HG03139 (cell line): ENCODE measurements around the gene LSM4.

Experiments used
- ATAC-seq: cut with Tn5 transposase; IDR thresholded peaks from one replicate; pipeline ENCODE4 v1.9.1; 2021; ENCODE audit not compliant: unreplicated experiment

The LSM4 gene

DNA sequence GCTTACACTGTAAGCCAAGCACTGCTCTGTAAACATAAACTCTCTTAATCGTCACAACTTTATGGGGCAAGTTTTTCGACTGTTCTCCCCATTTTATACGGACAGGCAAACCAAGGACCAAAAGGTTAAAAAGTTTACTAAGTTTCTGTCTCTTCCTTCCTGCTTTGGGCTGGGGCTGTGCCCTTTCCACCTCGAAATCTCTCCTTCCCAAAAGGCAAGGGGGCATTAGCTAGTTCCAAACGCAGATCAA lies 43.7 kb downstream of the LSM4 start:
- no peak for ATAC-seq

DNA sequence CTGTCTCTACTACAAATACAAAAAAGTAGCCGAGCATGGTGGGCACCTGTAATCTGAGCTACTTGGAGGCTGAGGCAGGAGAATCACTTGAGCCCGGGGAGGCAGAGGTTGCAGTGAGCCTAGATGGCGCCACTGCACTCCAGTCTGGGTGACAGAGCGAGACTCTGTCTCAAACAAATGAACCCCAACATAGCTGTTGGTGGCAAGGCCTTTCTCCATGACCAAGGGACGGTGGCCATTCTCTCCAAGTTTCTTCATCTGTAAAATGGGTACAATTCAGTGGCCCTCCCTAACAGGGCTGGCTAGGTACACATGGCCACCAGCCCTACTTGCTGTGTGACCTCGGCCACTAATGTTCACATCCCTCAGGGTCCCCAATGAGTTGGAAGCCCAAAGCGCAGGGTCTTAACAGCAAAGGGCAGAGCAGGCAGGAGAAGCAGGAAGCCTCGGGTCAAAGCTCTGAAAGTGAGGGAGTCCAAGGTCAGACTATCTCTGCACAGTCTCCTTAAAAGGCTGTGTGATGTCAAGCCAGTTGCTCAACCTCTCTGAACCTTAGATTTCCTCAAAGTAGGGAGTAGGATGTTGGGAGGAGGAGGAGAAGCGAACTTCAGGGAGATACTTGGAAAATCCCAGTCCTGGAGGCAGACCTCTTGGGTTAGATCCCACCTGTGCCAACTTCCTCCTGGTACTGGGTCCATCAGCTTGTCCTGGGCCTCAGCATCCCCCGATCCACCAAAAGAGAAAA lies 44.2 kb downstream of the LSM4 start:
- ATAC-seq = no peak

DNA sequence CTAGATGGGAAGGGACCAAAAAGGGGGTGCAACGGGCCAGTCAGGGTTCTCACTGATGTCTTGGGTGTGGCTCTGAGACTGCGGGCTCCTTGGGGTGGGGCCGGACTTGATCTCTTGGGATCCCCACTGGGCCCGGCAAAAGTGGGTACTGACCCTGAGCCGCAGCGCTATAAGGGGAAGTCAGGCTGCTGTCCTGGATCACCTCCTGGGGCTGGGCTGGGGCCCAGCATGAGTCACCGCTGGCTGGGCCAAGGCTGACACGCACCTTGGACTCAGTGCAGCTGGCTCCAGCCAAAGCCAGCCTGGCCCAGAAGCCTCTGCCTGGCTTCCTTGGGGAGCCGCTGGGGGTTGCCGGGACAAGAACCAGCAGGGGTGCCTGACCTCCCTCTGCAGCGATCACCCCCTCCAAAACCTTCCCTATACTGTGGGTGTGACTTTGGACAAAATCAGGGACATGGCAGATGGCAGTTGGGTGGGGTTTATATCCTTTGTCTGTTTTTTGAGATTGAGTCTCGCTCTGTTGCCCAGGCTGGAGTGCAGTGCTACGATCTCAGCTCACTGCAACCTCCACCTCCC lies 48.0 kb downstream of the LSM4 start:
- no peak for ATAC-seq

DNA sequence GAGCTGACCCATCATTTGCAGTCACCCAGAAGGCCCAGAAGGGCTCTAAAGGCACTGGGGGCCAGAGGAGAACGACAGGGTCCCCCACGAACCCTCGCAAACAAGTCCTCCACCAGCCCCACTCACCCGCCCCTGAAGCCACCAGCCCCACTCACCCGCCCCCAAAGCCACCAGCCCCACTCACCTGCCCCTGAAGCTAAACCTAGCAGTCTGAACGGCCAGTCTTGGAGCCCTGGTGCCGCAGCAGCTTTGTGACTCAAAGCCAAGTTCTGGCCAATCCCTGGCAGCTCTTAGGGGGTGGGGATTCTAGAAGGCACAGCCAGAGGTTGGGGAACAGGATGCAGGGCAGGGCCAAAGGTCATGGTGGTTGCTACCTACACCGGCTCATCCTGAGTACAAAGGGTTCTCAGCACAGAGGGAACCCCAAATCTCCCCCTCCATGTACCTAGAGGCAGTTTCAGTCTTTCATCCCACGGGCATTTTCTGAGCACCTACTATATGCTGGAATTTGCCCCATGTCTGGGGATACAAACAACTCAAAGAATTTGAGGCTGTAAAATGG lies 48.6 kb downstream of the LSM4 start, which contains the start of gene IQCN:
Gene IQCN, minus strand, starts transcription at position 234 of the 562 bp plus-strand sequence. CDS start 4,974 bp downstream, outside the sequence.
- no peak for ATAC-seq

DNA sequence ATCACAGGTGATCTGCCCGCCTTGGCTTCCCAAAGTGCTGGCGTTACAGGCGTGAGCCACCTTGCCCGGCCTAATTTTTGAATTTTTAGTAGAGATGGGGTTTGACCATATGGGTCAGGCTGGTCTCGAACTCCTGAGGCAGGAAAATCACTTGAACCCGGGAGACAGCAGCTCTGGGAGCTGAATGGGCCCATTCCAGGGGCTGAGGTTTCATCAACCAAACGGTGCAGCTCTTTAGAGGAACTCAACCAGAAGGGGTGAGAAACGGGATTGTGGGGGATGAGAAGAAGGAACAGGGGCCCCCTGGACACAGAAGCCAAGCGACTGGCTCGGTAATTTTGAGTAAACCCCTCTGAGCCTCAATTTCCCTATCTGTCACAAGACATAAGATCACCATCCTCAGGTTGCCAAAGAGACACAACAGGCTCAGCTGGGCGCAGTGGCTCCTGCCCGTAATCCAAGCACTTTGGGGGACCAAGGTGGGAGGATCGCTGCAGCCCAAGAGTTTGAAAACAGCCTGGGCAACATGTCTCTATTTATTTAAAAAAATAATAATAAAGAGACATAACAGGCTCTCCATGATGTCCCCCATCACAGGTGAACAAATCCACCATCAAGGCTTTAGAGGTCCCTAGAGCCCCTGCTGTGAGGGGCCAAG lies 49.2 kb downstream of the LSM4 start:
- no peak for ATAC-seq

DNA sequence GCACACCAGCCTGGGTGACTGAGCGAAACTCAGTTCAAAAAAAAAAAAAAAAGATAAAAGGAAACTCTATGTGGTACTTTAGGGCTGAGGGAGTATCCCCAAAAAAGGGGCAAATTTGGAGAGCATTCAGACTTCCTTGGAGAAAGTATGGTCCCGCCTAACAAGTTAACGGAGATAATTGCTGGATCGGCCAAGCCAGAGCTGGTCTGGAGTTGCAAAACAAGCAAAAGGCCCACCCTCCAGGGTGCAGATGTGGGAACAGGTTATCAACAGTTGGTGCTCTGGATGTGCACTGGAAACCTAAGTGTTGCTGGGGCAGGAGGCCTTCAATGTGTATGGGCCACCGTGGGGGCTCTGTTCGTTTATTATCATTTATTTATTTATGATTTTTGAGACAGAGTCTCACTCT lies 51.4 kb downstream of the LSM4 start:
- ATAC-seq = no peak

DNA sequence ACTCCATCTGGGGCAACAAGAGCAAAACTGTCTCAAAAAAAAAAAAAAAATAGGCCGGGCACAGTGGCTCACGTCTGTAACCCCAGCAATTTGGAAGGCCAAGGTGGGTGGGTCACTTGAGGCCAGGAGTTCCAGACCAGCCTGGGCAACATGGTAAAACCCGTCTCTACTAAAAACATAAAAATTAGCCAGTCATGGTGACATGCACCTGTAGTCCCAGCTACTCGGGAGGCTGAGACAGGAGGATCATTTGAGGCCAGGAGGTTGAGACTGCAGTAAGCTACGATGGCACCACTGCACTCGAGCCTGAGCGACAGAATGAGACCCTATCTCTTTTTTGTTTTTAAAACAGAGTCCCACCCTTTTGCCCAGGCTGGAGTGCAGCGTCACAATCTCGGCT lies 52.5 kb downstream of the LSM4 start:
- no peak for ATAC-seq

DNA sequence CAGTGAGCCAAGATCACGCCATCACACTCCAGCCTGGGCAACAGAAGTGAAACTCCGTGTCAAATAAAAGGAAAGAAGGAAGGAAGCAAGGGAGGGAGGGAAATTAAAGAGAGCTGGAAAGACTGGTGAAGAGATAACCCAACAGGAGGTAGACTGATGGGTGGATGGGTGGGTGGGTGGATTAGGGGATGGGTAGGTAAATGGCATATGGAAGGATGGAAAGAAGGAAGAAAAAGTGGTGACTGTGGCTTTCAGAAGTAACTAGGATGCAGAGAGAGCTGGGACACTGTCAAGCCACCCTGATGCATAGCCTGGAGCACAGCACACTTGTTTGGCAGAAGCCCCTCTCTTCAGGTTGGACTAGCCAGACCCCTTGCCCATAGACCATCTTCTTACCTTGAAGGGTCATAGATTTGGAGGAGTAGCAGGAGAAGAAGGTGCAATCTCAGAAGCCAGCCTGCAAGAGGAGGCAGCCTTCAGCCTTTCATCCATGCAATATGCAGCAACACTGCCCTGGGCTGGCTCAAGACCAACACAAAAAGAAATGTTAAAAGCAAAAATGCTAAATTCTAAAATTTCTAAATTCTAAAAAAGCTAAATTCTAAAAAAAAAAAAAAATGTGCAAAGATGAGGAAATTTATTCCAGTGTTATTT lies 53.7 kb downstream of the LSM4 start:
- ATAC-seq = no peak

DNA sequence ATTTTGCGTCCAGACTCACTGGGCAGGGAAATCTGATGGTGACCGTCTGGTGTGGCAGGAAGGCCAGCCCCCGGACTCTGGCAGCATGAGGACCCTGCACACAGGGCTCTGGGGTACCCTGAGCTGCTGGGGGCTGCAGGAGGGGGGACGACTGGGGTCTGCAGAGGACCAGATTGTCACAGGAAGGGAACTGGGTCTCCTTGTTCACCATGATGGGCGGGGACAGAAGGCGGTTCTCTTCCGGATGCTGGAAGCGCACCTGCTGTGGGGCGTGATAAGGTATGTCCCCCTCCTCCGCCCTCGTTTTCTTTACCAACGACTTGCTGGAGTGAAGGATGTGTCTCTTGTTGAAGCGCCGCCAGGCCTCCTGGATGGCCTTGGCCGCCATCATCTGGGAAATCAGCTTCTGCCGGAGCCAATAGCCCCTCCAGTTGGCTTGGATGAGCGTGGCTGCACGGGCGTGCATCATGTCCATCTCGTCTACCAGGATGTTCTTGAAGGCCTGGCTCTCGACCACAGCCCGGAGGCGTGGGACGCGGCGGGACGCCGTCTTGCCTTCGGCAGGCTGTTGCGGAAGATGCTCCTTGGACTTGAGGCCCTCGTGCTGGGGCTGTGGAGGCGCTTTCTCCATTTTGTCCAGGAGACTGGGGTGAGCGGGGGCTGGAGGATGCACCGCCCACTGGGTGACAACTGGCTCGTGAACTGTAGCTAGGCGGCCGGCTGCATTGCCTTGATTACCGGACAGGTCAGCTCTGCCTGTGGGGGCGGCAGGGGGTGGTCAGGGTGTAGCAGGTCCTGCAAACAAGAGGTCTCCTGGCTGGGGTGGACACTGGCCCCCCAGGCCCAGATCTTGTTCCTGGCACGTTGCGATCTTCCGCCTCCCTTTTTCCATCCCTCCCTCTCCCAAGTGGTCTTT lies 55.8 kb downstream of the LSM4 start:
- ATAC-seq = no peak

DNA sequence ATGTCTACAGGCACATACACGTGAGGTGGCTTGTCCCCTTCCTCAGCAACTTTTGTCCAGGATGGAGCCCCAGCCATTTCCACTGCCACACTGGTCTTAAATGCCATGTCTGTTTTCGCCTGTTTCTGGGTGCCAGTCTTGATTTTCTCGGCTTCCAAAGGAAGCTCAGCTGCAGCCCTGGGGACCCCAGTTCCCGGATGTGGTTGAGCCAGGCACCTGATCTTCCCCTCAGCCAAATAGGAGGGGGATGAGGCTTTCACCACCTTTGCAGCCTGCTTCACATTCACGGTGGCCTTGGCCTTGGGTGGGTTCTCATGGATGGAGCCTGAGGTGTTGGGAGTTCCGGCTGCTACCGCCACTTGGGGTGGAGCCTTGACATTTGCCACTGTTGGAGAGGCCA lies 57.3 kb downstream of the LSM4 start:
- no peak for ATAC-seq

DNA sequence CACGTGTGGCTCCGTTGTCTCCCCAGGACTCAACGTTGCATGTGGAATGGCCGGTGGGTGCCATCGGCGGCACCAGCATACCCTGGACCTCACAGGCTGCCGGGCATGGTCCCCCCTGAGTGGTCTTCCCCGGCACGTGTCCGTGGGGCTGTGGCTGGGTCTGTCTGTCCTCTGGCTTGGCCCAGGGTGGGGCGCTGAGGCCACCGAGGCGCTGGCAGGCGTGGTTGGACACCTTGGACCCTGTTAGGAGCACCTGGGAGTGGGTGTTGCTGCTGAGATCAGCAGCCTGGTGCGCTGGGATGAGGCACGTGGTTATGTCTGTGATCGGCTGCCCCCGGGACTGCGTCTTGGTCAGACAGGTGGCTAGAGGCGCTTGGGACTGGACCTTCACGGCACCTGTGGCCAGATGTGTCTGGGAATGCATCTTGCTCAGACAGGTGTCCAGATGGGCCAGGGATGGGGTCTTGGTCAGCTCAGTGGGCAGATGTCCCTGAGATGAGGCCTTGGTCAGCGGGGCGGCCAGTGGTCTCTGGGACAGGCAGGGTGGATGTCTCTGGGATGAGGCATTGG lies 57.8 kb downstream of the LSM4 start:
- no peak for ATAC-seq

DNA sequence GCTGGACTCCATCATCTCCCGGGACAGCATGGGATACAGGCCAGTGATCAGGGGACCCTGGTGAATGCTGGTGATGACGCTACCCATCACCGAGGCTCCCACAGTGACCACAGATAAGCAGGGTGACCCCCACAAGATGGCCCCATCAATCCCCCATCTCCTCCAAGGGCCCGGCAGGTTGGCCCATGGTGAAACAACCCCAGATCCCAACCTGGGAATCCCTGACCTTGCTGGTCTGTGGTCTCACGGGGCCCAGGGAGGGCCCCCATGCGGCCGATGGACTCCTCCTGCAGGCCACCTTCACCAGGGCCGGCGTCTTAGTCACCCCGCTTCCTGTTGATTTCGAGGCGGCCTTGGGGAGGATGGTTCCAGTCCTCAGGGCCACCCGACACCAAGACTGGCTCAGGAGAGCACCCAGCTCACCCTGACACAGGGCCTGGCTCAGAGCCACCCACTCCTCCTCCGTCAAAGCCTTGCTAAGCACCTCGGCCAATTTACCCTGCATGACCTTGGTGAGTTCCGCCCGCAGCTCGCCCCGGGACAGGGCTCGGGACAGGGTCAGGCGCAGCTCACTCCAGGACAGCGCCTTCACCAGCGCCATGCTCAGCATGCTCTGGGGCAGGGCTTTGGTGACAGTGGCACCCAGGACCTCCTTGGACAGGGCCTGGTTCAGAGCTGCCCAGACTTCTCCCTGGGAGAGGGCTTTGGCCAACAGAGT lies 58.6 kb downstream of the LSM4 start:
- ATAC-seq = no peak

DNA sequence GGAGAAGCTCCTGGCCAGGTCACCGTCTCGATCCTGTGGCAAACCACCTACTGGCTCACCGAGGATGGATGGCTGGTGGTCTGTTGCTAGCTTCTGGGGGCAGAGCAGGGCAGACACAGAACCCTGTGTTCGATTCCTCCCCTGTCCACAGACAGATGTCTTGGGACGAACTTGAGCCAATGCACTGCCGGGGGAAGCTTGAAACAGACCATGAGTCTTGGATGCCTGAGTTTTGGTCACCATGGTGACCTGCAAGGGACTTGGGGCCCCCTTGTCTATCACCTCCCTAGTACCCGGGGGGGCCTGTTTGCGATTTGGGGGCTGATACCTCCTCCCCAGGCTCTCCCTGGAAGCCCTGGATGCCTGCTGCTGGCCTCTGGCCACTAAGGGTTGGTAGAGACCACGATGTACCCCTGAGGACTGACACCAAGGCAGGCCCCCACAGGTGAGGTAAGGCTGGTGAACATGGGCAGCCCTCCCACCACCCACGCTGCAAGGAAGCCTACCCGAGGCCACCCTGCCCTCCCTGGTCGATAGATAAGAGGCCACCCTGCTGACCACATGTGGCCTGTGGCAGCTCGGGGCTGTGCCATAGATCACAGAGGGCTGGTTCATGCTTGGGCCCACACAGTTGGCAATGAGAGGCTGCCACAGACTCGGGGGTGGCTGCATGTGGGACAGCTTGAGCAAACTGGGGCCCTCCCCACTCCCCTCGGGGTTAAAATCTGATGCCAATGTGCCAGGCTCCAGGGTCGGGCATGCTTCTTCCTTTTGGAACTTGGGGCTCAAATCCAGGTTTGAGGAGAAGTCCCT lies 59.3 kb downstream of the LSM4 start:
- ATAC-seq = no peak

DNA sequence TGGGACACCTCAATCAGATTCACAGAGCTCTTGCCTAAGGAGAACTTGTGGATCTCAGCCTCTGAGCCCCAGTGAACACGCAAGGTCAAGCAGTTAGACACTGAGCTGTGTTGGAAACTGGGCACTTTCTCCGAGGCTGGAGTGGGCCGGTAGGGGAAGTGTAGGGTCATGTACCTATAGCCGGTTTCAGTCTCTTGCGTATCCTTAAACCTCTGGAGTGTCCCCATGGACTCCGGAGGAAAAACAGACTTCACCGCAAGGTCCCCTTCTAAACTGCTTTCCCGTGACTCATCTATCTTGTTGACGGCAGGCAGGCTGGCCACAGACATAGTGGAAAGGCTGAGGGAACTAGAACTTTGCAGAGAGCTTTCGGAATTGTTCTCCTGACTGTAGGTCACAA lies 60.0 kb downstream of the LSM4 start:
- no peak for ATAC-seq

DNA sequence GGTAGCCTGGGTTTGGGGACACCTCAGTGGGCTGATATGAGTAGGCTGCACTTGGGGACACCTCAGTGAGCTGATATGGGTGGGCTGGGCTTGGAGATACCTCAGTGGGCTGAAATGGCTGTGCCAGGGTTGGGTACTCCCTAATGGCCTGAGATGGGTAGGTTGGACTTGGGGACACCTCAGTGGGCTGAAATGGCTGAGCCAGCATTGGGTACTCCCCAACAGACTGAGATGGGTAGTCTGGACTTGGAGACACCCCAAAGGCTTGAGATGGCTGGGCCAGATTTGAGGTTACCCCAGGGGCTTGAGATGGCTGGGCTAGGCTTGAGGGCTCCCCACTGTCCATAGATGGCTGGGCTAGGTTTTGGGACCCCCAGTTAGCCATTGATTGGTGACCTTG lies 60.7 kb downstream of the LSM4 start:
- ATAC-seq = no peak

DNA sequence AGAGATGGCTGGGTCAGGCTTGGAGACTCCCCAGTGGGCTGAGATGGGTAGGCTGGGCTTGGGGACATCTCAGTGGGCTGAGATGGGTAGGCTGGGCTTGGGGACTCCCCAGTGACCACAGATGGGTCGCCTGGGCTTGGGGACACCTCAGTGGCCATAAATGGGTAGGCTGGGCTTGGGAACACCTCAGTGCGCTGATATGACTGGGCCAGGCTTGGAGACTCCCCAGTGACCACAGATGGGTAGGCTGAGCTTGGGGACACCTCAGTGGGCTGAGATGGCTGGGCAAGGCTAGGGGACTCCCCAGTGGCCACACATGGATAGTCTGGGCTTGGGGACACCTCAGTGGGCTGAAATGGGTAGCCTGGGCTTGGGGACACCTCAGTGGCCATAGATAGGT lies 61.4 kb downstream of the LSM4 start:
- no peak for ATAC-seq

DNA sequence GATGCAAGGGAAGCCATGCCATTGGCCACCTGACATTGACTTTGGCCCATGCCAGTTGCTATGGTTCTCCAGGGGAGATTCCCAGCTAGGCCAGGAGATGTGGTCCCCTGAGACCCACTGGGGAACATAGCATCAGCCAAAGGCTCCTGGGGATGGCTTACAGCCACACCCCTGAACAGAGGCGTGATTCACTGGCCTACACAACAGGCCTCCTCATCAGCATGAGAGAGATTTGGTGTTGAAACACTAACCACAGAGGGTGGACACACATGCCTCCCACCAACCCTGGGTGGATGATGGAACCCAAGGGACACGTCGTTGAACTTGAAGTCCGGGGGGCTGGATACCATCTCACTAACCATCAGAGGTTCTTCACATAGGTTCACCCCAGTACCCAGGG lies 63.0 kb downstream of the LSM4 start:
- no peak for ATAC-seq

DNA sequence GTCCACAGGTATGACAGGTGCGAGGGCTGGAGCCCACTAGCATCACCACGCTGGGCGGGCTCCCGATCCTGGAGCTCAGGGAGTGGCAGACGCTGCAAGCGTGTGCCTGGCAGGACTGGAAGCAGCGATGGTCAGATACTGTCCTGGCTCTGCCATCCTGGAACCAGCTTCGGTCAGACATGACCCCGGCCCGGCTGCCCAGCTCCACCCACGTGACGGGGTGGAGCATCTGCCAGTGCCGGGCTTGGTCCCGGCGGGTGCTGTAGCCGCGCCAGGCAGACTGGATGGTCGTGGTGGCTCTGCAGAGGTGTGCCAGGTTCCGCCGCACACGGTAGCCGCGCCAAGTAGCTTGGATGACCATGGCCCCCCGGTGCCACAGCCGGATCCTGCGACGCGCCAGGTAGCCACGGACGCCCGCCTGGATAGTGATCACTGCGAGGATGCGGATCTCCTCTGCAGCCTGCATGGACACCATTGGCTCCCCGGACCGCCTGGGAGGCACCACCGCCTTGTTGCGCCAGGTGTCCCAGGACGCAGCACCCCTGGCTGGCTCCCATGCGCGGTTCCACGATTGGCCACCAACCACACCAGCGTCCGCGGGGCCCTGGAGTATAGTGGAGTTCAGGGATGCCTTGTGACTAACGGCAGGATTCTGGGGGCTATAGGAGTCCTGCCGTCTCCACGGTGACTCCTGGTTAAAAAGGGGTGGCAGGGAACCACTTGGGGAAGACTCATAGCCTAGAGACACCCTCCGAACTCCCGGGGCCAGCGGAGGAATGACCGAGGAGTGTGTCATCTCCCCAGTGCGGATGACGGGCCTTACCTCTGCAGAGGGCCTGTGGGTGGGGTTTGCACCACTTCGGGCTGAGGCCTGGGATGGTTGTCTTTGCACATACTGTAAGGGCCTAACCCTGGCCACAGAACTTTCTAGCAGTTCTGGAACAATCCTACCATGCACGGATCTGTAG lies 65.1 kb downstream of the LSM4 start:
- no peak for ATAC-seq
